GM21526 (cell line): Measurements from ENCODE around the gene FBXW8.
A peak's percentile ranks its signal among the peaks of the same experiment; 100 is the strongest.

Source experiments
- ATAC-seq: cut with Tn5 transposase; IDR thresholded peaks from one replicate; pipeline ENCODE4 v1.9.1; 2021; ENCODE audit warnings: moderate library complexity; ENCODE audit not compliant: unreplicated experiment, low FRiP score

The FBXW8 gene

GRCh38 chr12:116950628-116951325 is 40.0 kb downstream of the FBXW8 start:
- no peak for ATAC-seq

- no peak for ATAC-seq
Measured at GRCh38 chr12:116954710-116955381, 44.1 kb downstream of the FBXW8 start.

DNA sequence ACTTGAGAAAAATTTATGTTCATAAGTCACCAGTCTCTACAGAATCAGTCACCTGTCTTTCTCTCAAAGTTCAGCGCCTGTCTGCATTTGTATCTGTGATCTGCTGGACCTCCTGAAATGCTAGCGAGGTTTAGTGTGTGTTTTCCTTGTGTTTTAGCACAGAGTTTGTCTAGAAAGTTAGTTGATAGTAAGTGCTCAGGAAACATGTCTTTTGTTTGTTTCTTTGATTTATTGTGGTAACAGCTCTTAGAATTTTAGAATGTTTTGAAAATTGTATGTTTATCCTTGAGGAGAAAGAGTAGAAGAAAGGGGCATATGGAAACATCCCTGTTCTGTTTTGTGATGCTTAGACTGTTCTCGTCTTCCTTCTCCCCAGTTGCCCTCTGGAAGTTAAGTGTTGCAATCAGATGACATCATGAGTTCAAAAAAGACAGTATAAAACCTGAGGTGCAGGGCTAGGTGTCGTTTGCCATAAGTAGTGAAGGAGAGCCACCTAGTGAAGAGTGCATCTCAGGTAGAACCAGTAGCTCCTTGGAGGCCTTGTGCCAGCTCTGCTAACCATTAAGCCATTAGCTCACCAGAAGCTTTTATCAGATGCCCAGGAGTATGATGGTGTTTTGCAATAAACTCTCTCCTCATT is 44.8 kb downstream of the FBXW8 start:
- no peak for ATAC-seq

DNA sequence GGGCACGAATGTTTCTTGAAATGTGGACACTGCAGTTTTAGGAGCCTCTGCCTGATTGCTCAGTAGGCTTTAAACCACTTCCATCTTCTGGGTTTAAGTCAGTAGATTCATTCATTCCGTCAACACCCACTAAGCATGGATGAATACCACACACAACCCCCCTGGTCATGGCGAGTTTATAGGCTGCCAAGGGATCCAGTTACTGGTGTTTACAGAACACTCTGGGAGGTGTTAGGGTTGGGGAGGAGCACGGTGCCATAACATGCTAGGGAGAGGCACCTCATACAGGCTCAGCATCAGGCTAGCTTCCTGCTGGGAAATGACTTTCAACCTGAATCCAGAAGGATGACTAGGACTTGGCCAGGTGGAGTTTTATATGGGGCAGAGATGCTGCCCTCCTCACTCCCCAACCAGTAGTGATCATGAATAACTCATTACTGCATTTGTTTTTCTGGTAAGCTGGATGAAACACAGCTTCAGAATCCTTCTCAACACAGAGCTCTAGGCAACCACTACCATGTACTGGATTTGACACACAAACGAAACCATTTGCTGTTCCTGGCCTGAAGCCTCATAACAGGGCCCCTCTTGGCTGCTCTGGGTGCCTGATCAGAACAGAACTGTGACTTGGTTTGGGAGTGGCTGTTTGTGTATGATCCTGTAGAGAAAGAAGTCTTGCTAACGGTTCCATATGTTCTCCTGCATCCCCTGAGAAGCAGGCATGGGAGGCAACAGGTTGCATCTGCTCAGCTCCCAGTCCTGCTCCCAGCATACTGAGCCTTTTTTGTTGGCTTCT is 47.9 kb downstream of the FBXW8 start:
- no peak for ATAC-seq

DNA sequence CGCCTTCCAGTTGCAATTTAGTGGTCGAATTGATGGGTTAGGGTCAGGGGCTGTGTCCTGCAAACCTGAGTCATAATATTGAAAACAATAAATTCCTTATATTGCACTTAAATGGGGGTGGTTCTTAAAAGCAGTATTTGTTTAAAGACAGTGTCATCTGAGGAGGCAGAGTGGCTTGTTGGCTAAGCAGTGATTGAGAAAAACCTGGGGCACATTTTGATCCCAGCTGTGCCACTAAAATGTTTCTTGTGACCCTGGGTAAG is 48.4 kb downstream of the FBXW8 start:
- no peak for ATAC-seq

DNA sequence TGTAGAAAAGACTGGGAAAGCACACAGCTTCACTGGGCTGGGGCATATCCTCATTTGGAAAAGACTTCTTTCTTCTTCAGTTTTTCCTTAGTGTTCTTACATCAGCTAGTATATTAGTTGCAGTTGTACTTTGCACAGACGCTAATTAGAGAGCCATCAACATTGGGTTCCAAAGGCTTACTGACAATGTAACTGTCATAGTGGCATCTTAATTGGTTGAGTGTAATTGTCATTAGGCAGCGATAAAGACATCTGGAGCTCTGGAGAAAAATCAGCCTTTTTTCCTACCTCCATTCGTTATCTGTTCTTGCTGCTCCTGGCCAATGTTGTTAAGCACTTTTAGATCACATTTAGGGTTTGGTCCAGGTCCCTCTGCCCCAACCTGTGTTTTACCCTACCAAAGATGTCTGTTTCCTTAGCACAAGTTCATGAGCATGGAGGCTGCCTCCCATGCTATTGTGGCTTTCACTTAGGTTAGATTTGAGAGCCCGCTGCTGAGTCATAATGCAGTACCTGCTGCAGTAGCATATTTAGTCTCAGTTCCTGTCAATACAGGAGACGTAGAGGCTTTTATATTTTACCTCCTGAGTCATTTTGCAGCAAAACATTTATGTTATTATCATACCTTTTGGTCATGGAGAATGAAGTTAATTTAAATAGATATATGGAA is 49.2 kb downstream of the FBXW8 start:
- peak; percentile 97 for ATAC-seq

GRCh38 chr12:116962197-116962596 is 51.4 kb downstream of the FBXW8 start:
- ATAC-seq = no peak

GRCh38 chr12:116962783-116963356 is 52.1 kb downstream of the FBXW8 start:
- ATAC-seq = no peak

- ATAC-seq = no peak
Measured at GRCh38 chr12:116964054-116965050, 53.6 kb downstream of the FBXW8 start.

- no peak for ATAC-seq
Measured at GRCh38 chr12:116968986-116969385, 58.2 kb downstream of the FBXW8 start.

GRCh38 chr12:116969615-116970585 is 59.1 kb downstream of the FBXW8 start:
- no peak for ATAC-seq

DNA sequence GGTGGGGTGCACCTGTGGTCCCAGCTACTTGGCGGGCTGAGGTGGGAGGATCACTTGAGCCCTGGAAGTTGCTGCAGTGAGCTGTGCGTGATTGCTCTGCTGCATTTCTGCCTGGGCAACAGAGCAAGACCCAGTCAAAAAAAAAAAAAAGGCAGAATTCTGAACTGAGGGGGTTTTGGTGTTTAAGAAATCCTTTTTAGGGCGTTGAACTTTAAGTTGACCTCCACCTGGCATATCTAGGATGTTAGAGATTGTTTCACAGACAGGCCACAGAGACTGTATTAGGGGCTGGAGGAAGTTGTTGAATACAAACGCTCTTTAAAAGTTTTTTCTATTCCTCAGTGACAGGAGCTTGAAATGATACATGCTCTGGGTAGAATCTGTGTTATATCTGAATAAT is 60.5 kb downstream of the FBXW8 start:
- no peak for ATAC-seq

GRCh38 chr12:116975779-116976393 is 65.1 kb downstream of the FBXW8 start:
- ATAC-seq = no peak

DNA sequence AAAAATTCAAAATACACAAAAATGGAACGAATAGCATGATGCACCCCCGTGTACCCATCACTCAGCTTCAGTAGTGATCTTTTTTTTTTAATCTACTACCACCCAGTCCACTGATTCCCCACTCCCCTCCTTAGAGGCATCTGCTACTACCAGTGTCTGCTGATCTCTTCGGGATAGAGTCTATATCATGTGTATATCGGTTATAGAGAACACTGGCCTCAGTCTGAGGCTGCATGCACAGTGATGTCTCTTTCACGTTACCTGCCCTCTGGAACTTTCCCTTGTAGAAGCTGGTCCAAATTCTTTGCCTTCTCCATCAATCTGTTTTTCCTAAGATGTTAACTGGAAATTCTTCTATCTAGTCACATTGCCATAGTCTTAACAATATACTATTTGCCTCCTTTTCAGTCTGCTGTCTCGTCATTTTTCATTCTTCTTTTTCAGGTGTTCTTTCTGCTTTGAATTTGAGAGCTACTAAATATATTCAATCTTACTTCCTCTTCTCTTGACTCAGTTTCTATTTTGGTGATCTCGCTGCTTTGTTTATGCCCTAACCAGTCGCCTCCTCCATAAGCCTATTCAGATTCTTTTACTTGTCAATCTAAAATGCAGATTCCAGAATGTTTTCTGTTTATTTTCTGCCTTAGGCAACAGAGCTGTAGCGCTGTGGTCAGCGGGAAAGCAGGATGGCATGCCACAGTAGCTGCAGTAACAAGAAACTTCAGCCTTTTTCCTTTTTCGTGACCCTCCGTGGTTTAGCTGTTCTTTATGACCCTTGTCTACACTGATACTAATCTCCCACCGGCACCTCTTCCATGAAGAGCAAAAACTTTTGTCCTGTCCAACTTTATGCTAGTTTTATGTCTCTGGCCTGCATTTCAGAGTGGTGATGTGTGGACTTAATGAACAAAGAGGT is 67.0 kb downstream of the FBXW8 start:
- ATAC-seq = no peak

DNA sequence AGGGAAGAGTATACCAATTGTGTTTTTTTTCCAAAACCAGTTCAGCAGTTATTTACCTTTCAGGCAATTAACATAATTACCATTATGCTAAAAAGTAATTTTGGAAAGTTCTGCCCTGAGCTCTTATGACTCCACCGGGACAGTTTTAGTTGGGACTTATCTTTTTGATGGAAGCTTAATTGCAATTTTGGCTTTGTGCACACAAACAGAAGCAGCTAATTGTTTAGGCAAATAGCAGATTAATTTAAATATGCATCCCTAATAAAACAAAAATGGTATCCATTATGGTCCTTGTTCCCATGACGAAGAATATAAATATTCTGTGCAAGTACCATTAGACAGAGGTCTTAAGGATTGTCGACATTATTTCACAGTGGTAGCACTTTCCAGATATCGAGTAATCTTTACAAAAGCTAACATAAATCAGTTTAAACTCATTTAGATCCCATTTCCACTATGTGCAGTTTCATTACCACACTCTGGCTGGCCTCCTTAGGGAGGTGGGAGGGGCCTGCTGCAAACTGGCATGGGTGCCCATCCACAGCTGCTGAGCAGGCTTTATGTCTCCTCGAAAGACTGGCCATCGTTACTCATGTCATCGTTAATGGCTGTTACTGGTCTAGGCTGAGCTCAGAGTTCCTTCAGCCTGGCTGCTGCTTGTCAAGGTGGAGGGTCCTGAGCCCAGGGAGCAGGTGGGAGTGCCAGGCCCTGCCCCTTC is 68.2 kb downstream of the FBXW8 start:
- no peak for ATAC-seq

- no peak for ATAC-seq
Measured at GRCh38 chr12:116980083-116980482, 69.3 kb downstream of the FBXW8 start.
